Measurements from ENCODE around the gene TP53.

TP53 gene

DNA sequence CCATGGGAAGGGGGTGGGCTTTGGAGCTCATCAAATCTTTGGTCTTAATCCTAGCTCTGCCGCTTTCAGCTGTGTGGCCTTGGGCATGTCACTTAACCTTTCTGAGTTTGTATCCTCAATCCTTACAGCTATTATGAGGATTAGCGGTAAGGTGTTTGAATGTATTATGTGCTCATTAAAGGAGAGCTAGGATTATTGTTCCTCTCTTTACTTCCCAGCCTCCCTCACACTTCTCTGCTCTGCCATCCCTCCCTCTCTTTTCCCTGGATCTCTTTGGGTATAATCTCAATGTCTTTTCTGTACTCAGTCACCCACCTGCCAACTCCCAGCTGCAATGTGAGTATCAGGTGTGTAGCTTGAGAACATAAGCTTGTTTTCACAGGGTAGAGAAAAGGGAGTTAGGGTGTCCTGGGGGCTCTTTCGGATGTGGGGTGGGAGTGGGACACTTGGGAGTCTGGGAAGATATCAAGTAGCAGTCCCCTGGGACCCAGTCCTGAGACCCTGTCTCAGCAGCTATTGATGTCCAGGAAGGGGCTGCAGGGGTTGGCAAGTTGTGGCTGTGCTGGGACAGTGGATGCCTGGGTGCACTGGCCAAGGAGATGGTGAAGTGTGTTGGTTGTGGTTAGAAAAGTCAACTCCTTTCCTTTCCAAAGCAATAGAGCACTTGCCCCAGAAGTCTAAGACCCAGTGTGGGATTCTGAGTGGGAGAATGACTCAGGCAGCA, 19.5 kb upstream of the TP53 start:
- DNase-seq: no peak

DNA sequence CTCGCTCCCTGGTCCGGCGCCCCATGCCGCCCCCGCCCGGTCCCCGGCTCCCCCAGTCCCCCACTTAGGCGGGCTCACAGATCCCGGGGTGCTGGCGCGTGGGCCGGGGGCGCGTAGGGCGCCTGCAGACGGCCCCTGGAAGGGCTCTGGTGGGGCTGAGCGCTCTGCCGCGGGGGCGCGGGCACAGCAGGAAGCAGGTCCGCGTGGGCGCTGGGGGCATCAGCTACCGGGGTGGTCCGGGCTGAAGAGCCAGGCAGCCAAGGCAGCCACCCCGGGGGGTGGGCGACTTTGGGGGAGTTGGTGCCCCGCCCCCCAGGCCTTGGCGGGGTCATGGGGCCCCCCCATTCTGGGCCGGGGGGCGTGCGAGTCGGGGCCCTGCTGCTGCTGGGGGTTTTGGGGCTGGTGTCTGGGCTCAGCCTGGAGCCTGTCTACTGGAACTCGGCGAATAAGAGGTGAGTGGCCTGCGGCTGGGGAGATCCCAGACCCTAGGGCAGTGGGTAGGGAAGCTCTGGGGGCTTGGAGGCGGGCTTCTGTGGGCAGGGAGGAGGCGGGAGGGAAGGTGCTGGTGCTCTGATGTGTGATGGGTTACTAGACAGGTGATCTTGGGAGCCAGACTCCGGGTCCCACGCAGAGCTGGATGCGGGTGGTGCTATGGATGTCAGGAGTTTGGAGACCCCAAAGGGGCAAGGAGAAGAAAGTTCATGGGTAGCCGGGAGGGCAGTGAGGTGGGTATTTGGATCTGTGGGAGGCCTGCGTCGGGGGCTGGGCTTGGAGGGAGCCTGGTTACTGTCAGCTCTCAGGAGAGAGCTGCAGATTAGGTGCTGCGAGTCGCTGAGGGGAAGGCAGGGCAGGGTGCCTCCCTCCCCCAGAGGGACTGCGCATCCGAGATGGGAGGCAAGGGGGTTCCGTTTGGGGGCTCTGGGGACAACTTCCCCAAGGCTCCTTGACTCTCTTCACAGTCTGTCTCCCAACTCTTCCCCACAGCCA, 18.3 kb upstream of the TP53 start:
- DNase-seq: no peak

DNA sequence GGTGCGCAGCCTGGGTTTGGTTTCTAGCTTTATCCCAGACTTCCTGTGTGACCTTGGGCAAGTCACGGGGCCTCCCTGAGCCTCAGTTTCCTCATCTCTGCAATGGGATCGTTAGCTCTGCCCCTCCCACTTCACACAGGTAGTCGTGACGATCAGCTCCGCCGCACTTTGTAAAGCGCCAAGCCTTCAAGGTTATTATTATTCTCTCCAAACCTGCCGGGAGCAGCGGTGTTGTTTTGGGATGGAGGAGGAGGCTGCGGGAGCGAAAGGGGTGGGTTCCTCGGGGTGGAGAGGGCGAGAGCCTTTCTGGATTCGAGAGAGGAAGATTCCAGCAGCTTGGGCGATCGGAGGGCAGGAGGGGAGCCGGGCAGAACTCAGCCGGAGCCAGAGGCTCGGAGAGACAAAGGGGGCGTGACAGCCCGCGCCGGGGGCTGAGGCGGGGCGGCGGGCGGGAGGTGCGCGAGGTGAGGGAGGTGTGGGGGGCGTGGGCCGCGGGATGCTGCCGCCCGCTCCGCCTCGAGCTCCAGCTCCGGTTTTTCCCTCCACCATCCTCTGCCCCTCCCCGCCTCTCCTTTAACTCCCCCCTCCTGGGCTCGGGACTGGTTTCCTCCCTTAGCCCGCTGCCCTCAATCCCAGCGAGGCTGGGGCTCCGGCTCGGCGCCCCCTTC, 17.4 kb upstream of the TP53 start, which contains the start of gene EFNB3:
Gene EFNB3 (plus strand): TSS at position 602 of the 668 bp plus-strand sequence. CDS start 397 bp downstream, outside the sequence.
- no peak for DNase-seq

- no peak for DNase-seq
Measured at GRCh38 chr17:7703584-7704479, 16.5 kb upstream of the TP53 start.

GRCh38 chr17:7702776-7703175, 15.5 kb upstream of the TP53 start:
- DNase-seq: no peak

DNA sequence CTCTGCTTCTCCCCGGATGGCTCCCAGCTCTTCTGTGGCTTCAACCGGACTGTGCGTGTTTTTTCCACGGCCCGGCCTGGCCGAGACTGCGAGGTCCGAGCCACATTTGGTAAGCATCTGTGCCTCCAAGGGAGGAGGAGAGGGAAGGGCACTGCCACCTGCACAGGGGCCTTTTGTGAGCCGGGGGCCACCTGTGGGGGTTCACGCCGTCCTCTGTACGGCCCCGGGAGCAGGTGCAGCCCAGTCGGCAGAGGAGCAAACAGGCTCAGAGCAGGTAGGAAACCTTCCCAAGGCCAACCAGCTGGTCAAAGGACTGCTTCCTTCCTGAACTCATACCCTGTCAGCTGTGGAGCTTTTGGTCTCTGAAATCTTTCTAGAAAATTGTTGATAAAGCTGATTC, 14.4 kb upstream of the TP53 start:
- no peak for DNase-seq

GRCh38 chr17:7700510-7700909, 13.2 kb upstream of the TP53 start:
- DNase-seq: no peak

DNA sequence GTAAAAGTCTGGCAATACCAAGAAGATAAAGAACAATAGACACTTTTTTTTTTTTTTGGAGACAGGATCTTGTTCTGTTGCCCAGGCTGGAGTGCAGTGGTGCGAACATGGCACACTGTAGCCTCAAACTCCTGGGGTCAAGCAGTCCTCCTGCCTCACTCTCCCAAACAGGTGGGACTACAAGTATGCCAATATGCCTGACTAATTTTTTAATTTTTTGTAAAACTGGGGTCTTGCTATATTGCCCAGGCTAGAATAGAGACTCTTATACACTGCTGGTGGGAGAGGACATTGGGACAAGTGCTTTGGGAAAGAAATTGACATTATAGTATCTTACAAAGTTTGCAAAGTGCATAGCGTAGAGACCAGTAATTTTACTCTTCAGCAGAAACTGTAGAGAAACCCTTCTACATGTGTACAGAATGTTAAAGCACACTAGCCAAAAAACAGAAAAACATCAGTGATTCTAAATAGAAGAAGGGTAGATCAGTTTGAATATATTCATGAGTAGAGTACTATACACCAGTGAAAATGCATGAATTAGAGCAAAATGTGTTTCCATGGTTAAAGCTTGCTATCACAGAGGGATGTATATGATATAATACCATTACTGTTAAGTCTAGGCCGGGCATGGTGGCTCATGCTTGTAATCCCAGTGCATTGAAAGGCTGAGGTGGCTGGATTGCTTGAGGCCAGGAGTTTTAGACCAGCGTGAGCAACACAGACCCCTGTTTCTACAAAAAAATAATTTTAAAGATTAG, 10.7 kb upstream of the TP53 start:
- DNase-seq: no peak

GRCh38 chr17:7695586-7695985, 8.3 kb upstream of the TP53 start:
- no peak for DNase-seq

GRCh38 chr17:7688808-7689316, 1.6 kb upstream of the TP53 start:
- no peak for DNase-seq

DNA sequence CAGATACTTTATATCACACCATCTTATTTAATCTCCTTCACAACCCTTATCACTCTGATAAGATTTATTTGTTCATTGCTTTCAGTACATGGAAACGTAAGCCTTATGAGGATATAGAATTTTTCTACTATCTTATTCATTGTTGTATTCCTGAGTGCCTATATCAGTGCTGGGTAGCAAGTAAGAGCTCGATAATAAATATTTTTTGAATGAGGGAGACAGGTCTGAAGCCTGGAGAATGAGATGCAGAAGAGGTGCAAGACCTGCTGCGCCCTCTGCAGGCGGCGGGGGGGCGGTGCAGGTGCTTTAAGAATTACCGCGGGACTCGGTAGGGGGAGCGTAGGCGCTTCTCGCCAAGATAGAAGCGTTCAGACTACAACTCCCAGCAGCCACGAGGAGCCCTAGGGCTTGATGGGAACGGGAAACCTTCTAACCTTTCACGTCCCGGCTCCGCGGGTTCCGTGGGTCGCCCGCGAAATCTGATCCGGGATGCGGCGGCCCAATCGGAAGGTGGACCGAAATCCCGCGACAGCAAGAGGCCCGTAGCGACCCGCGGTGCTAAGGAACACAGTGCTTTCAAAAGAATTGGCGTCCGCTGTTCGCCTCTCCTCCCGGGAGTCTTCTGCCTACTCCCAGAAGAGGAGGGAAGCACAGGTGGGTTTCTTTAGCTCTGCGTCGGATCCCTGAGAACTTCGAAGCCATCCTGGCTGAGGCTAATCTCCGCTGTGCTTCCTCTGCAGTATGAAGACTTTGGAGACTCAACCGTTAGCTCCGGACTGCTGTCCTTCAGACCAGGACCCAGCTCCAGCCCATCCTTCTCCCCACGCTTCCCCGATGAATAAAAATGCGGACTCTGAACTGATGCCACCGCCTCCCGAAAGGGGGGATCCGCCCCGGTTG, 868 bp upstream of the TP53 start, which contains the start of gene WRAP53:
Gene WRAP53 (plus strand): TSS at position 570 of the 900 bp plus-strand sequence. CDS start 172 bp downstream, at position 742.
- DNase-seq: peak; percentile 96

DNA sequence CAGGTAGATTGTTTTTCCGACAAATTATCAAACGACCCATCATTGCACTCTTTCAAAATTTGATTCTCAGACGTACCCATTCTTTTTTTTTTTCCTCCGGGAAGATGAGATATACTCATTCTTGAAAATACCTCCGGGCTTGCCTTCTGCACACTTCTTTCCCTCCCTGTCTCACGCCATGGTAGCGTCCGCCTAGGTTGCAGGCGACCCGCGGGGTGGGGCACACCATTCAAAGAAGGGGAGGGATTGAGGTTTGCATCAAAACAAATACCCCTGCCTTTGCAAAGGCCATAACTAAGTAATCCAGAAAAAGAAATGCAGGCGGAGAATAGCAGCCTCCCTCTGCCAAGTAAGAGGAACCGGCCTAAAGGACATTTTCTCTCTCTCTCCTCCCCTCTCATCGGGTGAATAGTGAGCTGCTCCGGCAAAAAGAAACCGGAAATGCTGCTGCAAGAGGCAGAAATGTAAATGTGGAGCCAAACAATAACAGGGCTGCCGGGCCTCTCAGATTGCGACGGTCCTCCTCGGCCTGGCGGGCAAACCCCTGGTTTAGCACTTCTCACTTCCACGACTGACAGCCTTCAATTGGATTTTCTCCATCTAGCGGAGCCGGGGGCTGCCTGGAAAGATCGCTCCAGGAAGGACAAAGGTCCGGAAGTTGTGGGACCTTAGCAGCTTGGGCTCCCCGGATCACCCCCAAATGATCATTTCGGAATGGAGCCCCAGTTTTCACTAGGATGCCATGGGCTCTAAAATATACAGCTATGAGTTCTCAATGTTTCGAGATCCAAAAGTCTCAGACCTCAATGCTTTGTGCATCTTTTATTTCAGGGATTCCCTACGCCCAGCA, 843 bp downstream of the TP53 start:
- peak; percentile 80 for DNase-seq

DNA sequence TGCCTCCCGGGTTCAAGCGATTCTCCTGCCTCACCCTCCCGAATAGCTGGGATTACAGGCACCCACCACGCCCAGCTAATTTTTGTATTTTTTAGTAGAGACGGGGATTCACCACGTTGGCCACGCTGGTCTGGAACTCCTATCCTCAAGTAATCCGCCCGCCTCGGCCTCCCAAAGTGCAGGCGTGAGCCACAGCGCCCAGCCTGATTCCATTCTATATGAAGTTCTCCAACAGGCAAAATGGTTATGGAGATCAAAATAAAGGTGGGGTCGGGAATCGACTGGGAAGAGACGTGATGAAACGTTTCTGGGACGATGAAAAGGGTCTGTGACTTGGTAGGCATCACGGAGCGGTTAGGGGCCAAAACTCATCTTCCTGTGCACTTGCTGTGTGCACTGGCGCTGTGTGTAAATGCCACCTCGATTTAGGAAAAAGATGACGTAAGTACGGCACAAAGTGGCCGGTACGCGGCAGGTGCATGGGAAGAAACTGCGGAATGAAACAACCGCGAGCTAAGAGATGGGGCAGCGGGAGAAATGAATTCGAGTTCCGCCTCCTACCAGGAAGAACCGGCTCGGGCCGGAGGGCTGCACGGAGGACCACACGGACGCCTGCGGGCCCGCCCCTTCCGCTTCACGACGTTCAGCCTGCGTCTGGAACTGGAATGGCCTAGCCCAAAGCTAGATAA, 1.6 kb downstream of the TP53 start:
- DNase-seq: peak; percentile 91

DNA sequence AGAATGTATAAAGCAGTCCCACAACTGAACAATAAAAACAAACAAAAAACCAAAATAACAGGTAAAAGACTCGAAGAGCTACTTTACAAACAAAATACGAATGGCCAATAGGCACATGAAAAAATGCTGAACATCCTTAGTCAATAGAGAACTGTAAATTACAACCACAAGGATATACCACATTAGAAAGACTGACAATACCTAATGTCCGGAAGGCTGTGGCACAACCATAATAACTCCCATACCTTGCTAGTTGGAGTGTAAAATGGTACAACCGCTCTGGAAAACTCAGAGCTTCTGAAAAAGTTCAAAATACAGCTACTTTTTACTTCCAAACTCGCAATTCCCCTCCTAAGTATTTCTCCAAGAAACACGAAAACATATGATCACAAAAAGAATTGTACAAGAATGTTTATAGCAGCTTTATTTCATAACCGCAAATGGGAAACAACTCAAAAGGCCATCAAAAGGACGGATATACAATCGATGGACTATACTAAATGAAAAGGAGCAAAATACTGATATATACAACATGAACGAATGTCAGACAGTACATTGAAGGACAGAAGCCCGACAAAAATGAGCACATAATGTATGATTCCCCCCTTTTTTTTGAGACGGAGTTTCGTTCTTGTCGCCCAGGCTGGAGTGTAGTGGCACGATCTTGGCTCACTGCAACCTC, 2.3 kb downstream of the TP53 start:
- no peak for DNase-seq

DNA sequence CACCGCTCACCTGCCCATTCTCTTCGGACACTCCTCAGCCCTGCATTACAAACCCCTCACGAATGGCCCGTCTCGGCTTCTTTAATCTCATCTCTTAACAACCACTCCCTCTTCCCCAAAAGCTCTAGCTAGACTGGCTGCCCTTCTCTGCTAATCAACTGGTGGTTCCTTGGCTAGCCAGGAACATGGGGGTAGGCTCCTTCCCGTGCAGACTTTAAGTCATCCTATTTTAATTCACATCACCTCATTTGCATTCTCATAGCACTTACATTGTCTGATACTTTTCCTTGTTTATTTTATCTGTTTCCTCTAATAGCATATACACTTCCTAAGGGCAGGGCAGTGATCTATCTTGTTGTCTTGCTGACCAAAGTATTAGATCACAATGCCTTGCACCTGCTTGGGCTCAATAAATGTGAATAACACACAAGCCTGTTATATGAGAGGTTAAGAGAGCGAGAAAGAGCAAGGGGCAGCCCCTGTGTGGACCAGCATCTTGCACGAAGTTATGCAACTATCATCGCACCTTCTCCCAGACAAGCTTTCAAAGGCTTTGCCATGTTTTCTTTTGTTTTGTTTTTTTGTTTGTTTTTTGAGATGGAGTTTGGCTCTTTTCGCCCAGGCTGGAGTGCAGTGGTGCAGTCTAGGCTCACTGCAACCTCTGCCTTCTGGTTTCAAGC, 9.8 kb downstream of the TP53 start:
- DNase-seq: no peak

DNA sequence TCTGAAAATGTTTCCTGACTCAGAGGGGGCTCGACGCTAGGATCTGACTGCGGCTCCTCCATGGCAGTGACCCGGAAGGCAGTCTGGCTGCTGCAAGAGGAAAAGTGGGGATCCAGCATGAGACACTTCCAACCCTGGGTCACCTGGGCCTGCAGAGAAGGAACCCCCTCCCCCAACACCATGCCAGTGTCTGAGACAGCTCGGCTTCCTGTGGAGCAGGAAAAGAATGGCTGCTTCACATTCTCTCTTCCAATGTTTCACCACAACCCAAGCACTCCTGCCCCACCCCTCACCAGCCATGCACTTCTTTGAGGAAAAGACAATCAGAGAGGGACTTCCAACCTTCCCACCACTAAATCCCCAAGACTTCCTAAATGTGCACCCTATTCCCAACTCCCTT, 10.8 kb downstream of the TP53 start:
- no peak for DNase-seq

DNA sequence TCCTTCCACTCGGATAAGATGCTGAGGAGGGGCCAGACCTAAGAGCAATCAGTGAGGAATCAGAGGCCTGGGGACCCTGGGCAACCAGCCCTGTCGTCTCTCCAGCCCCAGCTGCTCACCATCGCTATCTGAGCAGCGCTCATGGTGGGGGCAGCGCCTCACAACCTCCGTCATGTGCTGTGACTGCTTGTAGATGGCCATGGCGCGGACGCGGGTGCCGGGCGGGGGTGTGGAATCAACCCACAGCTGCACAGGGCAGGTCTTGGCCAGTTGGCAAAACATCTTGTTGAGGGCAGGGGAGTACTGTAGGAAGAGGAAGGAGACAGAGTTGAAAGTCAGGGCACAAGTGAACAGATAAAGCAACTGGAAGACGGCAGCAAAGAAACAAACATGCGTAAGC, 12.4 kb downstream of the TP53 start:
- DNase-seq: no peak
